Fibroblast of mammary gland (primary cell): Measurements from ENCODE around the gene MAN2B2.

Source experiments
- DNase-seq: peaks from one replicate; pipeline ENCODE4 v3.0.0-alpha.2; 2010; ENCODE audit warnings: low read depth
- H3K4me3 ChIP-seq: 2 replicates; pipeline ENCODE4 v1.5.1; 2011; ENCODE audit warnings: low read depth, mild to moderate bottlenecking, low read length, moderate library complexity; ENCODE audit not compliant: control insufficient read depth
- TF ChIP-seq, protein P1 (sequence below): conservative IDR thresholded peaks from 2 replicates; pipeline ENCODE4 v1.5.1; 2011; ENCODE audit warnings: low read depth, low read length, inconsistent platforms; ENCODE audit not compliant: control insufficient read depth, insufficient read depth

Gene MAN2B2

DNA sequence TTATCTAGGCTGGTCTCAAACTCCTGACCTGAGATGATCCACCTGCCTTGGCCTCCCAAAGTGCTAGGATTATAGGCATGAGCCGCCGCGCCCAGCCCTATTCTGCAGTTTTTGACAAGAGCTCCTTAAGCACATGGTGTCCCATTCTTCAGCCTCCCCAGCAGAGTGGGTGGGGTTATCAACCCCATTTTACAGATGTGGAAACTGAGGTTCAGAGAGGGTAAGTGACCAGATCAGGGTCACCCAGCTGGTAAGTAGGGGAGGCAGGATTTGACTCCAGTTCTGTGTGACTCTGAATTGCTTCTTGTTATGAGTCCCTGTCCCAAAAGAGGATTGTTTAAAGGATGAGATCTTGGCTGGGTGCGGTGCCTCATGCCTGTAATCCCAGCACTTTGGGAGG lies 14.5 kb downstream of the MAN2B2 start:
- TF ChIP-seq, protein P1, sequence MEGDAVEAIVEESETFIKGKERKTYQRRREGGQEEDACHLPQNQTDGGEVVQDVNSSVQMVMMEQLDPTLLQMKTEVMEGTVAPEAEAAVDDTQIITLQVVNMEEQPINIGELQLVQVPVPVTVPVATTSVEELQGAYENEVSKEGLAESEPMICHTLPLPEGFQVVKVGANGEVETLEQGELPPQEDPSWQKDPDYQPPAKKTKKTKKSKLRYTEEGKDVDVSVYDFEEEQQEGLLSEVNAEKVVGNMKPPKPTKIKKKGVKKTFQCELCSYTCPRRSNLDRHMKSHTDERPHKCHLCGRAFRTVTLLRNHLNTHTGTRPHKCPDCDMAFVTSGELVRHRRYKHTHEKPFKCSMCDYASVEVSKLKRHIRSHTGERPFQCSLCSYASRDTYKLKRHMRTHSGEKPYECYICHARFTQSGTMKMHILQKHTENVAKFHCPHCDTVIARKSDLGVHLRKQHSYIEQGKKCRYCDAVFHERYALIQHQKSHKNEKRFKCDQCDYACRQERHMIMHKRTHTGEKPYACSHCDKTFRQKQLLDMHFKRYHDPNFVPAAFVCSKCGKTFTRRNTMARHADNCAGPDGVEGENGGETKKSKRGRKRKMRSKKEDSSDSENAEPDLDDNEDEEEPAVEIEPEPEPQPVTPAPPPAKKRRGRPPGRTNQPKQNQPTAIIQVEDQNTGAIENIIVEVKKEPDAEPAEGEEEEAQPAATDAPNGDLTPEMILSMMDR = no peak
- DNase-seq = no peak
- no peak overlapping the region for H3K4me3 ChIP-seq

DNA sequence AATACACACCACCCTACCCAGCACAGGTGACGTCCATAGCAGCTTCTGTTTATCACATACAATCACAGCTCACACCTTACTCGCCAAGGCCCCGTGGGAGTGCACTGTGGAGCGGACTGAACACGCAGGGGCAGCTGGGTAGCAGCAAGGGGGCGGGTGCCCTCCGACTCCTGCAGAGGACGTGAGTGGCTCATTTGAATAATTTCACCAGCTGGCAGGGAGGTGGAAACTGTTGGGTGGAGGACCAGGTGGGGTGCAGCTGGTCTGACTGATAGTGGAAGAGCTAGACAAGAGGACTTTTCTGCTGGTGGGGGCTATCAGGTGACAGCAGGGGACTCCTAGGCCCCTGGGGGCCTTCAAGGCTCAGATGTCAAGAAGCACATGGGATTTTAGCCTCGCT lies 16.3 kb downstream of the MAN2B2 start:
- H3K4me3 ChIP-seq = no peak overlapping the region
- TF ChIP-seq, protein P1 = no peak
- no peak for DNase-seq

DNA sequence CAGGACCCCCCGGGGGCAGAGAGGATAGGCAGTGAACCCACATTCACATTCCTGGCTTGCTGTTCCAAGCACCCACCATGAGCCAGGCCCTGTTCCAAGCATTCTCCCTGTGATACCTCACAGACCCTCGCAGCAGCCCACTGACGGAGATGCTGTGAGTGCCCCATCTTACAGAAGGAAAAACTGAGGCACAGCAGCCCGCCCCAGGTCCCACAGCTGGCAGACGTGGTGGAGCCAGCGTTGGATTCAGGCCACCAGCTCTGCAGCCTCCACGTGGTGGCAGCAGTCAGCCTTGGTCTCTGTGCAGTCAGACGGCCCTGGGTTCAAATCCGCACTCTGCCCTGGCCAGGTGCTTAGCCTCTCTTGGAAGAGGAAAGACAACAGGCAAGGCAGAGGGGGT lies 16.8 kb downstream of the MAN2B2 start:
- TF ChIP-seq, protein P1 = no peak
- DNase-seq = no peak
- no peak overlapping the region for H3K4me3 ChIP-seq

DNA sequence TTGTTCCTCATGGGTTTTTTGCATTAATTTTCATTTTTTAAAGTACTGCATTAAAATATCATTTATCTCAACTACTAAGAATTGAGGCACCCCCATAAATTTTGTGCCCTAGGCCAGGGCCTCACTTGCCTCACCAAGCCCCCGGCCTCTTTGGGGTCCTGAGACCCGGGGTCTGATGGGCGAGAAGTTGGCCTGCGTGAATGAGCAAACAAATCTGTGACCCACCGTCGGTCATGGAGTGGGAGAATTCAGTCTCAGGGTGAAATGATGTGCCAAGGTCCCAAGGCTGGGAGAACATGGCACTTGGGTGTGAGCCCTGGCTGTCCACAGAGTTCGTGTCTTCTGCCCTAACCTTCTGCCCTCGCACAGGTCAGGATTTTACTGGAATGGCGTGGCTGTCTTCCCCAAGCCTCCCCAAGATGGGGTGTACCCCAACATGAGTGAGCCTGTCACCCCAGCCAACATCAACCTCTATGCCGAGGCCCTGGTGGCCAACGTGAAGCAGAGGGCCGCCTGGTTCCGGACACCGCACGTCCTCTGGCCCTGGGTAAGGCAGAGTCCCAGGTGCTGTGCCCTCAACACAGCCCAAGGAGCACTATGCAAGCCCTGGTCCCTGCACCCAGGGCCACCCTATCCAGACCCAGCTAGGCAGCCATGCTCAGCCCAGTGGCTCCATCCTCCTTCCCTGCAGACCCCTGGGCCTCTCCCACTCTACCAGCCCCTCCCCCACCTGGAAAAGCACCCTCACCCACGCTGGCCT lies 18.0 kb downstream of the MAN2B2 start:
- no peak overlapping the region for H3K4me3 ChIP-seq
- TF ChIP-seq, protein P1 = no peak
- DNase-seq = no peak

DNA sequence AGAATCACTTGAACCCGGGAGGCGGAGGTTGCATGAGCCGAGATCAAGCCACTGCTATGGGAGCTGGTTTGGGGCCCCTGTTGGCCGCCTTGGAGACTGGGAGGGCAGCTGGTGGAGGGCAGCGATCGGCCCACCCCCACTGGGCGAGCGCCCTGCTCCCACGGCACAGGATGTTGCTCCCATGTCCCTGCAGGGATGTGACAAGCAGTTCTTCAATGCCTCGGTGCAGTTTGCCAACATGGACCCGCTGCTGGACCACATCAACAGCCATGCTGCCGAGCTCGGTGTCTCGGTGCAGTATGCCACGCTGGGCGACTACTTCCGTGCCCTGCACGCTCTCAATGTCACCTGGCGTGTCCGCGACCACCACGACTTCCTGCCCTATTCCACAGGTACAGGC lies 19.4 kb downstream of the MAN2B2 start:
- no peak for DNase-seq
- TF ChIP-seq, protein P1 = no peak
- no peak overlapping the region for H3K4me3 ChIP-seq

DNA sequence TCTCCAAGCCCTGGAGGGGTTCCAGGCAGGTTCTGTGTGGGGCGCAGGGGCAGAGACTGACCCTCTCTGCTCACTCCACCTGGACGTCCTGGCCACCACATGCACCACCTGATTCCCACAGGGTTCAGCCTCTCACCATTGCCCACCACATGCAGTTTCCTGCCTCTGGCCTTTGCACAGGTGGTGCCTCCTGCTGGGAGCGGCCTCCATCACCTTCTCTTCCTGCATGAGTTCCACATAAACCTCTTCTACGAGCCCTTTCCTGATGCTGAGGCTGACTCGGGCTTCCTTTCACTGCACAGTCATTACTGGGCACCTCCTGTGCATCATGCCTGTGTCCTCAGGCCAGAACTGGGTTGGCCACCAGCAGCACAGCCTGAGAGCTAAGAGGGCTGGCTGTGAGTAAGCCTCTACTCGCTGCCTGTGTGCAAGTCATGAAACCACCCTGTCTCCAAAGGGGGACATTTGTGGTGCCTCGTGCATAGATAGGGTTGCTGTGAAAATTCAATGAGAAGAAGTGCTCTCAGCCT lies 19.9 kb downstream of the MAN2B2 start:
- TF ChIP-seq, protein P1 = no peak
- DNase-seq = peak; percentile 20
- no peak overlapping the region for H3K4me3 ChIP-seq
